Measurements from ENCODE around the gene XPR1. TPM values are rescaled to one million over a fixed set of nuclear protein-coding genes. Genes with fewer than 3 reads are reported as not detected.
"Not testable (repeated sequence)": the region's sequence is repeated elsewhere in the genome, so short reads cannot be mapped to it uniquely, and the experiment has no call there.

The XPR1 gene
- total RNA-seq, 5 donors from 2014 or later (not counting 1 experiment from before 2014, with no cell fraction given), result 13.0 to 16.2 (median 14.7) TPM

DNA sequence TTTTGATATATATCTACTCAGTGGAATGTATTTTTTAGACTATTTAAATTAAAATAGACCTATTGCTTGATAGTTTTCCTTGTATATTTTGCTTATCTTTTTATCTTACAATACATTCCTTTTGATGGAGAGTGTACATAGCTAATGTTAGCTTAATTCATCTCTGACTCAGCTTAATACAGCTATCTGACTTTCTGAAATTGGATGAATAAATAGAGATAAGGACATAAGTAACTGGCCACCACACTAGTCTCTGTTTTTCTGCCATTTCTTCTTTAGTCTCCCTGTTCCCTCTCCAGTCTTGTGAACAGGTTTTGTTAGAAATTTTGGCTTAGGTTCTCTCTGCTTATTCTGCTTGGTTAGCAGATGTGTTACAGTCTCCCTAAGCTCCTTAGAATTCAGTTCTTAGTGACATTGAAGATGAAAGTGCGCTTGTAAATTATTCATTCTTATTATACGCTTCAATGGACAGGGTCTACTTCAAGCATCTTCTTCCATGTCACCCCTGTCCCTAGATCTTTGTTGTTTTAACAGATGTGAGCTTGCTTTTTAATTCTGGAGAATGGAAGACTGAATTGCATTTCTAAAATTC lies 59.6 kb downstream of the XPR1 start:
- no peaks in the 10 kb centered on the region for H3K36me3 ChIP-seq (ENCODE audit: control insufficient read depth in 2 of 2, extremely low read depth in 1 of 2, insufficient read depth in 1 of 2, low read length in 1 of 2)
- H3K27ac ChIP-seq (ENCODE audit: low read length), result no peak overlapping the region
- no peak overlapping the region for H3K4me3 ChIP-seq (ENCODE audit: control insufficient read depth in 1 of 2, extremely low read depth in 1 of 2, low read length in 1 of 2)
- Mint-ChIP-seq H3K27me3 (no peaks in the 10 kb centered on the region), H3K4me3 (no peak overlapping the region), H3K9me3 (peaks cover 9 to 22% (median 17%) of the 10 kb centered on the region in 3 donors), H3K27ac (no peak overlapping the region), H3K4me1 (peaks cover 35 to 40% (median 36%) of the 10 kb centered on the region in 3 donors), H3K36me3 (peaks cover 30% of the 10 kb centered on the region)
- no peaks in the 10 kb centered on the region for H3K9me3 ChIP-seq
- H3K4me1 ChIP-seq (ENCODE audit: control insufficient read depth in 1 of 2, extremely low read depth in 1 of 2, insufficient read depth in 2 of 2, low read length in 2 of 2), result peaks cover 0 to 3% of the 10 kb centered on the region in 2 experiments
- WGBS (ENCODE audit: insufficient coverage), result no CpG with 5 or more reads among the region's 2 CpGs
- ATAC-seq (replicated peaks in 1 of 4), result no peak
- no peak for DNase-seq
- ChIA-PET POLR2A (no interaction called here), CTCF (no interaction called here)
- no peaks in the 10 kb centered on the region for H3K27me3 ChIP-seq (replicated peaks in 1 of 2; ENCODE audit: control insufficient read depth in 2 of 2, extremely low read depth in 1 of 2, insufficient read depth in 2 of 2, low read length in 1 of 2)

- Mint-ChIP-seq H3K4me3 (no peak overlapping the region), H3K36me3 (peaks cover 49% of the 10 kb centered on the region)
- CTCF ChIA-PET, result no interaction called here
These were observed 61.9 kb downstream of the XPR1 start for GRCh38 chr1:180693564-180694244.

DNA sequence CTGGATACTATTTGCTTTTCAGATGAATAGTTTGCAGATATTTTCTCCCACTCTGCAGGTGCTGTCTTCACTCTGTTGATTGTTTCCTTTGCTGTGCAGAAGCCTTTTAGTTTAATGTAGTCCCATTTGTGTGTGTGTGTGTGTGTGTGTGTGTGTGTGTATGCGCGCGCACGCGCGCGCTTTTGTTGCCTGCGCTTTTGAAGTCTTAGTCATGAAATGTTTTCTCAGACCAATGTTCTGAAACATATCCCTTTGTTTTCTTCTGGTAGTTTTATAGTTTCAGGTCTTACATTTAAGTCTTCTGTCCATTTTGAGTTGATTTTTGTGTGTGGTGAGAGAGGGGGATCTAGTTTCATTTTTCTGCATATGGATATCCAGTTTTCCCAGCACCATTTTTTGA lies 63.5 kb downstream of the XPR1 start:
- peaks cover 27 to 47% (median 30%) of the 10 kb centered on the region in 3 donors for H3K9me3 Mint-ChIP-seq
- peaks cover 51% of the 10 kb centered on the region for H3K36me3 Mint-ChIP-seq
- H3K4me3 Mint-ChIP-seq, result no peak overlapping the region
- no peaks in the 10 kb centered on the region for H3K27me3 ChIP-seq (replicated peaks in 1 of 2; ENCODE audit: control insufficient read depth in 2 of 2, extremely low read depth in 1 of 2, insufficient read depth in 2 of 2, low read length in 1 of 2)
- H3K27me3 Mint-ChIP-seq, result no peaks in the 10 kb centered on the region
- ATAC-seq (replicated peaks in 1 of 4), result no peak
- H3K9me3 ChIP-seq, result peaks cover 14% of the 10 kb centered on the region
- no peaks in the 10 kb centered on the region for H3K36me3 ChIP-seq (ENCODE audit: control insufficient read depth in 2 of 2, extremely low read depth in 1 of 2, insufficient read depth in 1 of 2, low read length in 1 of 2)
- H3K27ac ChIP-seq (ENCODE audit: low read length), result no peak overlapping the region
- CTCF ChIA-PET, result no interaction called here
- DNase-seq, result no peak
- H3K4me1 Mint-ChIP-seq, result peaks cover 41 to 44% (median 42%) of the 10 kb centered on the region in 3 donors
- H3K4me1 ChIP-seq (ENCODE audit: control insufficient read depth in 1 of 2, extremely low read depth in 1 of 2, insufficient read depth in 2 of 2, low read length in 2 of 2), result peaks cover 0 to 3% of the 10 kb centered on the region in 2 experiments
- no peak overlapping the region for H3K4me3 ChIP-seq (ENCODE audit: control insufficient read depth in 1 of 2, extremely low read depth in 1 of 2, low read length in 1 of 2)
- no peak overlapping the region for H3K27ac Mint-ChIP-seq
- 100% methylated on average over 8 of the region's 8 CpGs for WGBS (ENCODE audit: insufficient coverage)
- POLR2A ChIA-PET, result no interaction called here

More at GRCh38 chr1:180693564-180694244, 61.9 kb downstream of the XPR1 start:
- POLR2A ChIA-PET, result interaction anchor here in 1 of 2 donors (0.6 kb wide), 1 partner anchor 61 kb away, joined by 3 read pairs; no protein-coding TSS in a partner anchor
- Histone ChIP-seq H3K27ac (ENCODE audit: low read length) (no peak overlapping the region), H3K4me3 (ENCODE audit: control insufficient read depth in 1 of 2, extremely low read depth in 1 of 2, low read length in 1 of 2) (no peak overlapping the region), H3K9me3 (peaks cover 14% of the 10 kb centered on the region), H3K27me3 (replicated peaks in 1 of 2; ENCODE audit: control insufficient read depth in 2 of 2, extremely low read depth in 1 of 2, insufficient read depth in 2 of 2, low read length in 1 of 2) (no peaks in the 10 kb centered on the region), H3K36me3 (ENCODE audit: control insufficient read depth in 2 of 2, extremely low read depth in 1 of 2, insufficient read depth in 1 of 2, low read length in 1 of 2) (no peaks in the 10 kb centered on the region), H3K4me1 (ENCODE audit: control insufficient read depth in 1 of 2, extremely low read depth in 1 of 2, insufficient read depth in 2 of 2, low read length in 2 of 2) (peaks cover 0 to 3% of the 10 kb centered on the region in 2 experiments)
- WGBS (ENCODE audit: insufficient coverage), result no CpG with 5 or more reads among the region's 5 CpGs
- DNase-seq, result no peak
- Mint-ChIP-seq H3K27ac (no peak overlapping the region), H3K4me1 (peaks cover 42 to 44% (median 44%) of the 10 kb centered on the region in 3 donors), H3K27me3 (no peaks in the 10 kb centered on the region), H3K9me3 (peaks cover 26 to 45% (median 30%) of the 10 kb centered on the region in 3 donors)
- no peak for ATAC-seq (replicated peaks in 1 of 4)

GRCh38 chr1:180696361-180696760 lies 64.5 kb downstream of the XPR1 start:
- Histone ChIP-seq H3K4me3 (ENCODE audit: control insufficient read depth in 1 of 2, extremely low read depth in 1 of 2, low read length in 1 of 2) (no peak overlapping the region), H3K27me3 (replicated peaks in 1 of 2; ENCODE audit: control insufficient read depth in 2 of 2, extremely low read depth in 1 of 2, insufficient read depth in 2 of 2, low read length in 1 of 2) (no peaks in the 10 kb centered on the region), H3K27ac (ENCODE audit: low read length) (no peak overlapping the region), H3K9me3 (peaks cover 14% of the 10 kb centered on the region), H3K4me1 (ENCODE audit: control insufficient read depth in 1 of 2, extremely low read depth in 1 of 2, insufficient read depth in 2 of 2, low read length in 2 of 2) (peaks cover 0 to 3% of the 10 kb centered on the region in 2 experiments), H3K36me3 (ENCODE audit: control insufficient read depth in 2 of 2, extremely low read depth in 1 of 2, insufficient read depth in 1 of 2, low read length in 1 of 2) (no peaks in the 10 kb centered on the region)
- ATAC-seq (replicated peaks in 1 of 4), result no peak
- ChIA-PET POLR2A (no interaction called here), CTCF (no interaction called here)
- no CpG with 5 or more reads among the region's 1 CpG for WGBS (ENCODE audit: insufficient coverage)
- no peaks in the 10 kb centered on the region for H3K27me3 Mint-ChIP-seq
- H3K27ac Mint-ChIP-seq, result no peak overlapping the region
- no peak overlapping the region for H3K4me3 Mint-ChIP-seq
- peaks cover 27 to 47% (median 30%) of the 10 kb centered on the region in 3 donors for H3K9me3 Mint-ChIP-seq
- DNase-seq, result no peak
- H3K4me1 Mint-ChIP-seq, result peaks cover 33 to 37% (median 36%) of the 10 kb centered on the region in 3 donors
- peaks cover 51% of the 10 kb centered on the region for H3K36me3 Mint-ChIP-seq

GRCh38 chr1:180698580-180698979 lies 66.8 kb downstream of the XPR1 start:
- peaks cover 14 to 24% (median 20%) of the 10 kb centered on the region in 3 donors for H3K4me1 Mint-ChIP-seq
- CTCF ChIA-PET, result no interaction called here
- Histone ChIP-seq H3K9me3 (peaks cover 18% of the 10 kb centered on the region), H3K36me3 (ENCODE audit: control insufficient read depth in 2 of 2, extremely low read depth in 1 of 2, insufficient read depth in 1 of 2, low read length in 1 of 2) (no peaks in the 10 kb centered on the region), H3K27ac (ENCODE audit: low read length) (no peak overlapping the region), H3K4me1 (ENCODE audit: control insufficient read depth in 1 of 2, extremely low read depth in 1 of 2, insufficient read depth in 2 of 2, low read length in 2 of 2) (no peaks in the 10 kb centered on the region), H3K27me3 (replicated peaks in 1 of 2; ENCODE audit: control insufficient read depth in 2 of 2, extremely low read depth in 1 of 2, insufficient read depth in 2 of 2, low read length in 1 of 2) (no peaks in the 10 kb centered on the region), H3K4me3 (ENCODE audit: control insufficient read depth in 1 of 2, extremely low read depth in 1 of 2, low read length in 1 of 2) (no peak overlapping the region)
- H3K27ac Mint-ChIP-seq, result no peak overlapping the region
- DNase-seq (no peak), ATAC-seq (replicated peaks in 1 of 4) (no peak)
- H3K4me3 Mint-ChIP-seq, result no peak overlapping the region
- H3K27me3 Mint-ChIP-seq, result no peaks in the 10 kb centered on the region
- POLR2A ChIA-PET, result no interaction called here
- WGBS (ENCODE audit: insufficient coverage), result no CpG with 5 or more reads among the region's 1 CpG
- H3K36me3 Mint-ChIP-seq, result peaks cover 53% of the 10 kb centered on the region
- H3K9me3 Mint-ChIP-seq, result peaks cover 33 to 58% (median 35%) of the 10 kb centered on the region in 3 donors

GRCh38 chr1:180702376-180702775 lies 70.6 kb downstream of the XPR1 start:
- DNase-seq; H3K4me1 Mint-ChIP-seq; H3K4me1 ChIP-seq (ENCODE audit: control insufficient read depth in 1 of 2, extremely low read depth in 1 of 2, insufficient read depth in 2 of 2, low read length in 2 of 2); POLR2A ChIA-PET; H3K27me3 ChIP-seq (replicated peaks in 1 of 2; ENCODE audit: control insufficient read depth in 2 of 2, extremely low read depth in 1 of 2, insufficient read depth in 2 of 2, low read length in 1 of 2); H3K27ac Mint-ChIP-seq; H3K27ac ChIP-seq (ENCODE audit: low read length); ATAC-seq (replicated peaks in 1 of 4); H3K36me3 ChIP-seq (ENCODE audit: control insufficient read depth in 2 of 2, extremely low read depth in 1 of 2, insufficient read depth in 1 of 2, low read length in 1 of 2); H3K4me3 ChIP-seq (ENCODE audit: control insufficient read depth in 1 of 2, extremely low read depth in 1 of 2, low read length in 1 of 2); CTCF ChIA-PET; H3K4me3 Mint-ChIP-seq; H3K27me3 Mint-ChIP-seq: not testable (repeated sequence)
- peaks cover 15 to 30% (median 17%) of the 10 kb centered on the region in 3 donors for H3K9me3 Mint-ChIP-seq
- H3K9me3 ChIP-seq, result peaks cover 14% of the 10 kb centered on the region
- no CpG with 5 or more reads among the region's 2 CpGs for WGBS (ENCODE audit: insufficient coverage)
- peaks cover 38% of the 10 kb centered on the region for H3K36me3 Mint-ChIP-seq

All from T-cell (primary cell).